Type B pancreatic cell (in vitro differentiated cells): ENCODE data around the gene TAF12. TPM values are rescaled to one million over a fixed set of nuclear protein-coding genes. Genes with fewer than 3 reads are reported as not detected.
"Not testable (repeated sequence)": the region's sequence is repeated elsewhere in the genome, so short reads cannot be mapped to it uniquely, and the experiment has no call there.

Source experiments
- DNase-seq: peaks from one replicate; pipeline ENCODE4 v3.0.0; 2021; ENCODE audit warnings: mixed read lengths; ENCODE audit not compliant: unreplicated experiment; ENCODE audit errors: extremely low spot score
- H3K27ac Mint-ChIP-seq: 2 replicates; pipeline ENCODE4 v1.8.0; 2021; ENCODE audit warnings: mild to moderate bottlenecking, mixed read lengths
- H3K27me3 Mint-ChIP-seq: 2 replicates; pipeline ENCODE4 v1.8.0; 2021; ENCODE audit warnings: mixed read lengths
- H3K36me3 Mint-ChIP-seq: 2 replicates; pipeline ENCODE4 v1.8.0; 2021; ENCODE audit warnings: mixed read lengths
- H3K4me1 Mint-ChIP-seq: one replicate; pipeline ENCODE4 v1.8.0; 2021; ENCODE audit warnings: mixed read lengths; ENCODE audit not compliant: unreplicated experiment
- H3K4me3 Mint-ChIP-seq: 2 replicates; pipeline ENCODE4 v1.8.0; 2021; ENCODE audit warnings: mild to moderate bottlenecking, mixed read lengths
- H3K9me3 Mint-ChIP-seq: 2 replicates; pipeline ENCODE4 v1.8.0; 2021; ENCODE audit warnings: mixed read lengths
- total RNA-seq: library from RNA; stranded (reverse); gene quantifications from 2 replicates; pipeline ENCODE4 v1.2.1, GENCODE V29; 2021; ENCODE audit warnings: low replicate concordance
- TF ChIP-seq, protein P1 (sequence below): fragments of 200-600 bp; sonication (generic); conservative IDR thresholded peaks from 2 replicates; pipeline ENCODE4 v1.5.0; 2021; ENCODE audit warnings: antibody characterized with exemption, mild to moderate bottlenecking

Gene TAF12
- total RNA-seq, 1 donor from 2014 or later = 20.8 TPM

DNA sequence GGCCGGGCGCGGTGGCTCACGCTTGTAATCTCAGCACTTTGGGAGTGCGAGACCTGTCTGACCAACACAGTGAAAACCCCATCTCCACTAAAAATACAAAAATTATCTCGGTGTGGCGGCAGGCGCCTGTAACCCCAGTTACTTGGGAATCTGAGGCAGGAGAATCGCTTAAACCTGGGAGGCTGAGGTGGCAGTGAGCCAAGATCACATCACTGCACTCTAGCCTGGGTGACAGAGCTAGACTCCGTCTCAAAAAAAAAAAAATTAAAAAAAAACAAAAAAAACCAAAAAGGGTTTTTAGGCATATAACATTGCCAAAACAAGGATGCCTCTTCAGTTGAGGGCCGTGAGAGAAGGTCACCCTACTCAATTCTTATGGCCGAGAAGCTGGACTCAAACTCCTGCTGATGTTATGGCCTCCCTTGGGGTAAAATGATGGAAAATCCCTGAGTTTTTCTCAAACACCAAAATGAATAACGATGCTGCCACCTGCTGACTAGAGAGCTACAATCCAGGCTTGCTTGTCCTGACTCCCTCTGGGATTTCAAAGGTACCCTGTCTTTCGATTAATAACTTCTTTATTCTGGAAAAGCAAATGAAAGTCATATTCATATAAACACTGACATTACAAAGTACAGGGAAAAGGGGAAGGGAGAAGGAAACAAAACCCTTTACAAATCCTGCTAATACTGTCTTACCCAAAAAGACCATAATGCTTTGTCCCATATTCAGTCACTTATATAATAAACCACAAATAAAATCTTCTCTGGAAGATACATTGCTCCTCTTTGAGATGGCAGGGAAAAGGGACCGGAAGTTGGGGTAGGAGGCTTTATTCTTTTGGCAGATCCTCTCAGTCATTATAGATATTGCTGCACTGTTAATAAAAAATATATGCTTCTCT lies 40.1 kb downstream of the TAF12 start:
- TF ChIP-seq, protein P1, sequence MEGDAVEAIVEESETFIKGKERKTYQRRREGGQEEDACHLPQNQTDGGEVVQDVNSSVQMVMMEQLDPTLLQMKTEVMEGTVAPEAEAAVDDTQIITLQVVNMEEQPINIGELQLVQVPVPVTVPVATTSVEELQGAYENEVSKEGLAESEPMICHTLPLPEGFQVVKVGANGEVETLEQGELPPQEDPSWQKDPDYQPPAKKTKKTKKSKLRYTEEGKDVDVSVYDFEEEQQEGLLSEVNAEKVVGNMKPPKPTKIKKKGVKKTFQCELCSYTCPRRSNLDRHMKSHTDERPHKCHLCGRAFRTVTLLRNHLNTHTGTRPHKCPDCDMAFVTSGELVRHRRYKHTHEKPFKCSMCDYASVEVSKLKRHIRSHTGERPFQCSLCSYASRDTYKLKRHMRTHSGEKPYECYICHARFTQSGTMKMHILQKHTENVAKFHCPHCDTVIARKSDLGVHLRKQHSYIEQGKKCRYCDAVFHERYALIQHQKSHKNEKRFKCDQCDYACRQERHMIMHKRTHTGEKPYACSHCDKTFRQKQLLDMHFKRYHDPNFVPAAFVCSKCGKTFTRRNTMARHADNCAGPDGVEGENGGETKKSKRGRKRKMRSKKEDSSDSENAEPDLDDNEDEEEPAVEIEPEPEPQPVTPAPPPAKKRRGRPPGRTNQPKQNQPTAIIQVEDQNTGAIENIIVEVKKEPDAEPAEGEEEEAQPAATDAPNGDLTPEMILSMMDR = peak; percentile 82
- no peaks in the 10 kb centered on the region for H3K9me3 Mint-ChIP-seq
- peak overlapping the region; percentile 10 for H3K27ac Mint-ChIP-seq
- peaks cover 4% of the 10 kb centered on the region for H3K4me1 Mint-ChIP-seq
- no peaks in the 10 kb centered on the region for H3K27me3 Mint-ChIP-seq
- H3K4me3 Mint-ChIP-seq = no peak overlapping the region
- peaks cover 8% of the 10 kb centered on the region for H3K36me3 Mint-ChIP-seq
- no peak for DNase-seq

DNA sequence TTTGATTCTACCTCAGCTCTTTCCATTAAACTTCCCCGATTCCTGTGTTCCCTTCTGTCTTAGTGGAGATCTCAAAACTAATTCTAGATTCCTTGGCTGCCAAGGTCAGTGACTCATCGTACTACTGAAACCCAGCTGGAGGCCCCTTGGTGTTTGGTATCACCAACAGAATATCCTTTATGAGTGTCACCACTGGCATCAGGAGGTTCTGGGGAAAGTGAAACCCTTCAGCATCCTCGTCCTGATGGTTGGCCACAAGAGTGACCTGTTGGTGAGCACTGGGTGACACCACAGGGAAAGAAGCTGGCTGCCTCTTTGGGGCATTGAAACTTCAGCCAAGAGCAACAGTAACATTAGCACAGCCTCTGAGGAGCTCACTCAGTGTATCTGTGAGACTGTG lies 41.2 kb downstream of the TAF12 start:
- peak overlapping the region; percentile 72 for H3K27ac Mint-ChIP-seq
- no peak for DNase-seq
- peaks cover 8% of the 10 kb centered on the region for H3K36me3 Mint-ChIP-seq
- H3K4me1 Mint-ChIP-seq = peaks cover 4% of the 10 kb centered on the region
- H3K9me3 Mint-ChIP-seq = no peaks in the 10 kb centered on the region
- no peak overlapping the region for H3K4me3 Mint-ChIP-seq
- no peaks in the 10 kb centered on the region for H3K27me3 Mint-ChIP-seq
- TF ChIP-seq, protein P1 = no peak

DNA sequence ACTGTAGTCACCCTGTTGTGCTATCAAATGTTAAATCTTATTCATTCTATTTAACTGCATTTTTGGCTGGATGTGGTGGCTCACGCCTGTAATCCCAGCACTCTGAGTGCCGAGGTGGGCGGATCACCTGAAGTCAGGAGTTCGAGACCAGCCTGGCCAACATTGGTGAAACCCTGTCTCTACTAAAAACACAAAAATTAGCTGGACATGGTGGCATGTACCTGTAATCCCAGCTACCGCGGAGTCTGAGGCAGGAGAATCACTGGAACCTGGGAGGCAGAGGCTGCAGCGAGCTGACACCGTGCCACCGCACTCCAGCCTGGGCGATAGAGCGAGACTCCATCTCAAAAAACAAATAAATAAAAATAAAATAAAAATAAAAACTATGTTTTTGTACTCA lies 46.6 kb downstream of the TAF12 start:
- not testable (repeated sequence) for H3K4me1 Mint-ChIP-seq, DNase-seq, H3K4me3 Mint-ChIP-seq, H3K36me3 Mint-ChIP-seq, H3K27ac Mint-ChIP-seq, H3K9me3 Mint-ChIP-seq, H3K27me3 Mint-ChIP-seq

DNA sequence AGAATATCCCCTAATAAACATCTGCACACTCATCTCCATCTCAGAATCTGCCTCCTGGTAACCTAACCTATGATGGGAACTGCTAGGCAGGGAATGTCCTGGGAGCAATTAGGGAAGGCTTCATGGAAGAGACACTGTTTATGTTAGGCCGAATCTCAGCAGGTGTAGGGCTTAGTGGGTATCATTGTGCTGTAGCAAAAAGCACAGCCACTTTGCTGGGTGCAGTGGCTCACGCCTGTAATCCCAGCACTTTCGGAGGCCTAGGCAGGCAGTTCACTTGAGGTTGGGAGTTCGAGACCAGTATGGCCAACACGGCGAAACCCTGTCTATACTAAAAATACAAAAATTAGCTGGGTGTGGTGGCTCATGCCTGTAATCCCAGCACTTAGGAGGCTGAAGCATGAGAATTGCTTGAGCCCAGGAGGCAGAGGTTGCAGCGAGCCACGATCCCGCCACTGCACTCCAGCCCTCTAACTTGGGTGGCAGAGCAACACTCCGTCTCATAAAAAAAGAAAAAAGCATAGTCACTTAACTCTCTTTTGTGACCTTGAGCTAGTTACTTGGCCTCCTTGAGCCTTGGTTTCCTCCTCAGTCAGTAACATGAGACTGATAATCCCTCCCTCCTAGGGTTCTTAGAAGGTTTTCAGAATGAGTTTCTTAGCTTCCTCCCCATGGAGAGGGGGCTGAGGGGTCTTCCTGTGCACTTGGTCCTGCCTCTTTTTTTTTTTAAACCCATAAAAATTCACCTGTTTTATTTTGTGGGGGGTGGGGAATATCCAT lies 47.3 kb downstream of the TAF12 start:
- H3K4me1 Mint-ChIP-seq = peaks cover 4% of the 10 kb centered on the region
- peaks cover 4% of the 10 kb centered on the region for H3K27me3 Mint-ChIP-seq
- H3K9me3 Mint-ChIP-seq = no peaks in the 10 kb centered on the region
- H3K36me3 Mint-ChIP-seq = no peaks in the 10 kb centered on the region
- H3K27ac Mint-ChIP-seq = no peak overlapping the region
- no peak overlapping the region for H3K4me3 Mint-ChIP-seq
- TF ChIP-seq, protein P1 = no peak
- no peak for DNase-seq

DNA sequence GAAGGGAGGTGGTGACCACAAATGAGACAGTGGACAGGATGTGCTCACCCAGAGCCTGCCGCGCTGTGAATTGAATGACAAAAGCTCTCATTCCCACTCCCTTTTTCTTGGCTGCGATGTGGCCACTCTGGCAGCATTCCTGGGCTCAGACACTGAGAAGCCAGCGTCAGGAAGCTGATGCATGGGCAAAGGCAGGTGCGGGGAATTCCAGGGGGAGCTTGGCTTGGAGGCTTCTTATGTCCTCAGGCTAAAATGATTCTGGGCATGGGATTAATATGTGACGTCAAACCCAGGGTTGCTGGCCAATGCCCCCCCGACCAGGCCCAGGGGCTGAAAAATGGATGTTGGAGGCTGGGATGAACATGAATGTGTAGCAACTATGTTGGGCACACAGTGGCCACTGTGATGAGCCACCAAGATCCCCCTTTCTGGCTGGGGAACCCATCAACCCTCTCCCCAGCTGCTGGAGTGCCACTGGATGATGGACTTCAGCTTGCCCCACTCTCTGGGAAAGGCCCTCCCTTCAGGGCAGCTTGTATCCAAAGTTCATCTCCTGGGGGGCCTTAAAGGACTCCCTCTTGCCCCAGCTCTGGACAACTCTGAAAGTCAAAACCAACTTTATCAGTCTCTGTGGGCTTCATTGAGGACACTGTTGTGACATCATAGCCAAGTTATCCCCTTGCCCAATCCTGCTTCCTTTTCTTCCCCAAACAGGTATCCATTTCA lies 48.0 kb downstream of the TAF12 start:
- peaks cover 10% of the 10 kb centered on the region for H3K4me1 Mint-ChIP-seq
- not testable (repeated sequence) for DNase-seq, H3K4me3 Mint-ChIP-seq, H3K27ac Mint-ChIP-seq, H3K9me3 Mint-ChIP-seq, H3K36me3 Mint-ChIP-seq, H3K27me3 Mint-ChIP-seq

DNA sequence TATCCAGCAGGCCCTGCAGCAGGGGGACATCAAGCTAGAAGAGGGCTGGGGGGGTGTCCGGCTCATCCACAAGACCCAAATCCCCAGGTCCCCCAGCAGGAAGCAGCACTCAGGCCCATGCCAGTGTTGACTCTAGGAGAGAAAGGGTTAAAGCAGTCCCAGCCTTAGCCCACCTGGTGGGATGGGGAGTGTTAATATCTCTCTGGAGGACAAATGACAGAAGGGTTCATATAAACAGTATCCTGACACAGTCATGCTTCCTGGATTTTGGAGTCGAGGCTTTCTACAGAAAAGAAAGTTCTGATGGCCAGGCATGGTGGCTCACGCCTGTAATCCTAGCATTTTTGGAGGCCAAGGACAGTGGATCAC lies 48.9 kb downstream of the TAF12 start:
- not testable (repeated sequence) for H3K27me3 Mint-ChIP-seq, H3K4me3 Mint-ChIP-seq, H3K36me3 Mint-ChIP-seq, H3K27ac Mint-ChIP-seq, H3K9me3 Mint-ChIP-seq, DNase-seq
- peaks cover 11% of the 10 kb centered on the region for H3K4me1 Mint-ChIP-seq
